Muscle layer of colon (tissue), 2 donors: Measurements from ENCODE around the gene BFAR.
A peak's percentile ranks its signal among the peaks of the same experiment; 100 is the strongest.
"Not testable (repeated sequence)": the region's sequence is repeated elsewhere in the genome, so short reads cannot be mapped to it uniquely, and the experiment has no call there.

Source experiments
- H3K27ac ChIP-seq: one replicate; pipeline ENCODE4 v1.7.0; 2013; ENCODE audit warnings: low read depth, mild to moderate bottlenecking, low read length, moderate library complexity
- H3K27me3 ChIP-seq, 2 donors: one replicate each; pipeline ENCODE4 v1.7.0; 2013; ENCODE audit warnings: low read length in 2 of 2, mild to moderate bottlenecking in 2 of 2; ENCODE audit not compliant: insufficient read depth in 2 of 2, control insufficient read depth in 1 of 2
- H3K36me3 ChIP-seq: one replicate; pipeline ENCODE4 v1.7.0; 2013; ENCODE audit warnings: mild to moderate bottlenecking, low read length; ENCODE audit not compliant: insufficient read depth
- H3K4me1 ChIP-seq: one replicate; pipeline ENCODE4 v1.7.0; 2013; ENCODE audit warnings: mild to moderate bottlenecking, low read length; ENCODE audit not compliant: insufficient read depth
- H3K4me3 ChIP-seq, 2 donors: one replicate each; pipeline ENCODE4 v1.7.0; 2013; ENCODE audit warnings: low read length in 2 of 2, low read depth in 1 of 2, mild to moderate bottlenecking in 1 of 2, moderate library complexity in 1 of 2
- H3K9ac ChIP-seq: one replicate; pipeline ENCODE4 v1.7.0; 2013; ENCODE audit warnings: low read length
- H3K9me3 ChIP-seq: one replicate; pipeline ENCODE4 v1.7.0; 2013; ENCODE audit warnings: mild to moderate bottlenecking, low read length
- donor health status: abdominal sarcoma.
- donor health status: Adenocarcinoma of cecum.

Gene BFAR

DNA sequence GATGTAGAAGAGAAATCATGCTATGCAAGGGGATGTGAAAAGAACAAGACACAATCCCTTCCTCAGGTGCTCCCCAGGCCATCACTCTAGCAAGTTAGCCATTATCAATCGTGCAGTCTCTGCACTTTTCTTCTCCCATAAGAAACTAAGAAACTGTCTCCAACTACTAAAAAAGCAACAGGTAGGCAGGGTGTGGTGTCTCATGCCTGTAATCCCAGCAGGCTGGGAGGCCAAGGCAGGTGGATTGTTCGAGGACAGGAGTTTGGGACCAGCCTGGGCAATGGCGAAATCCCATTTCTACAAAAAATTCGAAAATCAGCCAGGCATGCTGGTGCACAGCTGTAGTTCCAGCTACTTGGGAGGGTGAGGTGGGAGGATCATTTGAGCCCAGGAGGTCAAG lies 16.5 kb upstream of the BFAR start:
- no peaks in the 10 kb centered on the region for H3K9me3 ChIP-seq
- no peak overlapping the region for H3K4me3 ChIP-seq

DNA sequence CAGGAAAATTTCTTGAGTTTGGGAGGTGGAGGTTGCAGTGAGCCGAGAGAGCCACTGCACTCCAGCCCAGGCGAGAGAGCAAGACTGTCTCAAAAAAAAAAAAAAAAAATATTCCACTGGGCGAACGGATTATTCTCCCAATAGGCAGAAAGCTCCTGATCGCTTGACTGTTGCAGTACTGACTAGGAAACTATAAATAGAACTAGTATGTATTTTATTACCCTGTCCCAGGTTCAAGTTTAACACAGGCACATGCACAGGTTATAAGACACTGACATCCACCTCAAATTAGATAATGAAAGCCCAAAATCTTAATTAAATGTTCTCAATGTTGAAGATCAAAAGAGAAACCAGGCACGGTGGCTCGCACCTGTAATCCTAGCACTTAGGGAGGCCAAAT lies 14.2 kb upstream of the BFAR start:
- no peak overlapping the region for H3K9ac ChIP-seq
- H3K4me1 ChIP-seq: no peaks in the 10 kb centered on the region
- H3K36me3 ChIP-seq: peaks cover 22% of the 10 kb centered on the region
- H3K4me3 ChIP-seq: no peak overlapping the region
- no peaks in the 10 kb centered on the region for H3K9me3 ChIP-seq
- no peaks in the 10 kb centered on the region for H3K27me3 ChIP-seq
- no peak overlapping the region for H3K27ac ChIP-seq

More for the DNA sequence above, 16.5 kb upstream of the BFAR start:
- no peak overlapping the region for H3K27ac ChIP-seq
- no peaks in the 10 kb centered on the region for H3K4me1 ChIP-seq
- H3K9ac ChIP-seq: no peak overlapping the region
- peaks cover 29% of the 10 kb centered on the region for H3K36me3 ChIP-seq
- H3K27me3 ChIP-seq: no peaks in the 10 kb centered on the region

DNA sequence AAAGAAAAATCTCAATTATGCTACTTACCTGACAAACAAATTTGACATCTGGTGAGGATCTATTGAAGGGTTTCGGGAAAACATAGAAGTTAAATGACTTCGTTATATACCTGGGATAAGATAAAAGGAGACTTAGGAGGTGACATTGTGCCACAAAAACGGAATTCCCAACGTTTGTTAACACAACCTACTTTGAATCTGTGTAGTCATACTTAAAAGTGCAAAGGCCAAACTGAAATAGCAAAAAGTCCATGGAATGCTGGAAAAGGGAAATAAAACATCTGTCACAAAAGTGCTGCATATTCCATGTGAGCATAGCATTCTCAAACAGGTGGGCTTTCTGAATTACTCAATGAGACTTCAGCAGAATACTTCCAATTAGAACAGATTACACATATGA lies 5.7 kb upstream of the BFAR start:
- H3K36me3 ChIP-seq: peaks cover 21% of the 10 kb centered on the region
- H3K27me3 ChIP-seq: no peaks in the 10 kb centered on the region
- peaks cover 14% of the 10 kb centered on the region for H3K4me1 ChIP-seq
- H3K4me3 ChIP-seq: no peak overlapping the region
- no peak overlapping the region for H3K27ac ChIP-seq
- H3K9me3 ChIP-seq: no peaks in the 10 kb centered on the region
- no peak overlapping the region for H3K9ac ChIP-seq

DNA sequence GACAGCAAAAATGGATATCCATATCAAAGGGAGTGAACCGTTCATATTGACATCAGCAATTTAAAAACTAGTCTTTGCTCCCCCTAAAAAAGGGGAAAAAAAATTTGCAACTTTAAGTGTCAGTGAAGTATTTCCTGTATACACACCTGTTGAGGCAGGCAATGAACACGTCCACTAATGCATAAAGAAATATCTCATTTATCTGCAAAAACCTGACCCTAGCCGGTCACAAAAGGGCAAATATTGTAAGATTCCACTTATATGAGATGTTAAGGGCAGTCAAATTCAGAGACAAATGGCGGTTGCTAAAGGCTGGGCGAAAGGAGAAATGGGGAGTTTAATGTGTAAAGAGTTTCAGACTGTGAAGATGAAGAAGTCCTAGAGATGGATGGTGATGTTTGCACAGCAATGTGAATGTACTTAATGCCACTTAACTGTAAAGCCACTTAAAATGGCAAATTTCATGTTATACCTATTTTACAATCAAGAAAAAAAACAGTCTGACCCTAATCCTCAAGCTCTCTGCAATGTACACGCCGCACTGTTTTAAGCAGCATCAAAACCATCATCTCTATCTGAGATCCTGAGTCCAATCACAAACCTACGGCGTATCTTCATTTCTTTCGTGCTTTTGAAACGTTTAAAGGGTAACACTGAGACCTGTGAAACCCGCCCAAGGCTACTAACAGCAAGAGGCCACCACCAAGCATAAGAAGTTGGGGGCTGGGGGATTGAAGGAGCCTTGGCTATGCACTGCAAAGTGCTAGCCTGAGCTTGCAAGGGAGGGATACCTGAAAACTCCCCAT lies 3.7 kb upstream of the BFAR start:
- Histone ChIP-seq H3K4me3 (peak overlapping the region; percentile 66 to 90), H3K27ac (peak overlapping the region; percentile 94), H3K9me3 (no peaks in the 10 kb centered on the region), H3K27me3 (no peaks in the 10 kb centered on the region), H3K36me3 (peaks cover 19% of the 10 kb centered on the region), H3K4me1 (peaks cover 17% of the 10 kb centered on the region), H3K9ac (peak overlapping the region; percentile 90)

DNA sequence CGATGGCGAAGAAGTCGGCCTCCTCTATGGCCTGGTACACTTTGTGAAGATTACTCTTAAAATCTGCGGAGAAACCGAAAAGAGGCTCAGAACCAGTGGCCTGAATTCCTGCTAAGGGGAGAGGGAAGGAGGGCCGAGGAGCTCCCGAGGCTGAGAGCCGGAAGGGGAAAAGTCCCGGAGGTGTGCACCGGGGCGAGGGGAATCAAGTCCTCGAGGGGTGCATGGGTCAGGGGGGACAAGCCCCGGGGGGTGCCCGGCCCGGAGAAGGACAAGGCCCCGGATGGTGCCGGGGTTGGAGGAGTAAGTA lies 3.2 kb upstream of the BFAR start:
- no peaks in the 10 kb centered on the region for H3K27me3 ChIP-seq
- peaks cover 23% of the 10 kb centered on the region for H3K4me1 ChIP-seq
- H3K9me3 ChIP-seq: no peaks in the 10 kb centered on the region
- H3K4me3 ChIP-seq: peak overlapping the region; percentile 66 to 90
- peak overlapping the region; percentile 90 for H3K9ac ChIP-seq
- H3K27ac ChIP-seq: peak overlapping the region; percentile 94
- peaks cover 14% of the 10 kb centered on the region for H3K36me3 ChIP-seq

DNA sequence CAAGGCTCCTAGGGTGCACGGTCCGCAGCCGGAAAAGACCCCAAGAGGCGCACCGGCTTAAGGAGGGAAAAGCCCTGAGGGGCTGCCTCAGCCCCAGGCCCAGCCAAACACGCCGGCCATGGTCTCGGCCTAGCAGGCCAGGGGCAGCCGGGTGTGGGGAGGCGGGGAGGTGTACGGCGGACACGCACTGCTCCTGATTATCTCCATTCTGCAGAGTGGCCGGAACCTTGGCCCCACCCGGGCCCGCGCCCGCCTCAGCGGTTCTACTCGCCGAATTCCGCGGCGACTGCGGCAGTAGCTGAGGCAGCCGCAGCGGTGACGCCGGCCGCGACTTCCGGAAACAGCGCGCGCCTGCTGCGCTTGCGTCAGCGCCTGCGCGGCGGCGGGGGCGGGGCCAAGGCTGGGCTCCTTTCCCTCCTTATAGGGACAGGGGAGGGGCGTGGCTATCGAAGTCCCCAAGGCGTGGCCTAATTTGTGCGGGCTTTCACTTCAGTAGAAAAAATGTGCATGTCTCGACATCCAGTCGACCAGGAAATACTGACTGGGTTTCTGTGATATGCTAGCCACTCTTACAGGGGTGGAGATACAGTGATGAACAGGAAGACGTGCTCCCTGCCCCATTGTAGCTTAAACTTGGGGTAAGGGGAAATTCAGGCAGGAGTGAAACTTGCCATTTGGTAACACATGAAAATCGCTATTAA lies 2.7 kb upstream of the BFAR start, which contains the start of gene PARN:
PARN (minus strand) TSS at position 342 of the 701 bp plus-strand sequence; CDS start at position 207, 135 bp downstream.
- Histone ChIP-seq H3K4me3 (peak within 1 kb of the TSS; percentile 66 to 90), H3K27me3 (no peaks in the 10 kb centered on the region), H3K4me1 (peaks cover 26% of the 10 kb centered on the region)

DNA sequence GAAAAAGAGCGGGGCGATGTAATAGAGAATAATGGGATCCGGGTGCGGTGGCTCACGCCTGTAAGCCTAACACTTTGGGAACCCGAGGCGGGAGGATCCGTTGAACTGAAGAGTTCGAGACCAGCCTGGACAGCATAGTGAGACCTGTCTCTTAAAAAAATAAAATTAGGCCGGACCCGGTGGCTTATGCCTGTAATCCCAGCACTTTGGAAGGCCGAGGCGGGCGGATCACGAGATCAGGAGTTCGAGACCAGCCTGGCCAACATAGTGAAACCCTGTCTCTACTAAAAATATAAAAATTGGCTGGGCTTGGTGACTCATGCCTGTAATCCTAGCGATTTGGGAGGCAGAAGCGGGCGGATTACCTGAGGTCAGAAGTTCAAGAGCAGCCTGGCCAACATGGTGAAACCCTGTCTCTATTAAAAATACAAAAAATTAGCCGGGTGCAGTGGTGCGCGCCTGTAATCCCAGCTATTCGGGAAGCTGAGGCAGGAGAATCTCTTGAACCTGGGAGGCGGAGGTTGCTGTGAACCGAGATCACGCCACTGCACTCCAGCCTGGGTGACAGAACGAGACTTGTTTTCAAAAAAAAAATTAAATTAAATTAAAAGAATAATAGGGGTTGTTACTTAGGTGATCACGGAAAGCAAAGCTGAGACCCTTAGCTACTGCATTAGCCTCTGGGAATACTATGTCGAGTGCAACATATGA lies 2.0 kb upstream of the BFAR start:
- H3K4me1 ChIP-seq: peaks cover 32% of the 10 kb centered on the region
- not testable (repeated sequence) for H3K36me3 ChIP-seq, H3K27me3 ChIP-seq, H3K9me3 ChIP-seq
- H3K9ac ChIP-seq: peak overlapping the region; percentile 54
- H3K4me3 ChIP-seq: peak overlapping the region in 1 of 2 donors; percentile 66
- peak overlapping the region; percentile 71 for H3K27ac ChIP-seq

More for the DNA sequence above, 2.7 kb upstream of the BFAR start, which contains the start of gene PARN:
- Histone ChIP-seq H3K9ac (peak within 1 kb of the TSS; percentile 90), H3K9me3 (no peaks in the 10 kb centered on the region), H3K36me3 (peaks cover 10% of the 10 kb centered on the region), H3K27ac (peak within 1 kb of the TSS; percentile 94)

DNA sequence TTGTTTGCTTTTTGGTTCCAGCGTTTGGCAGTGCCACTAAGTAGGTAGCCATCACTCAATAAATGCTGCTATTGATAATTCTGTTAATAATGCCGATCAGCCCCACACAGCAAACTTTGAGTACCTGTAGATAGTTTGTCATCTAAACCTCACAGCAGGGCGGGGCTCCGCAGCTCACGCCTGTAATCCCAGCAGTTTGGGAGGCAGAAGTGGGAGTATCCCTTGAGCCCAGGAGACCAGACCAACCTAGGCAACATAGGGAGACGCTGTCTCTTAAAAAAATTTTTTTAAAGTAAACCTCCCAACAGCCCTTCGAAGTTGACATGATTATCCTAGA lies 1.6 kb downstream of the BFAR start:
- no peak overlapping the region for H3K9ac ChIP-seq
- H3K27me3 ChIP-seq: no peaks in the 10 kb centered on the region
- peak overlapping the region; percentile 81 to 95 for H3K4me3 ChIP-seq
- H3K36me3 ChIP-seq: no peaks in the 10 kb centered on the region
- peaks cover 32% of the 10 kb centered on the region for H3K4me1 ChIP-seq
- no peak overlapping the region for H3K27ac ChIP-seq
- no peaks in the 10 kb centered on the region for H3K9me3 ChIP-seq

DNA sequence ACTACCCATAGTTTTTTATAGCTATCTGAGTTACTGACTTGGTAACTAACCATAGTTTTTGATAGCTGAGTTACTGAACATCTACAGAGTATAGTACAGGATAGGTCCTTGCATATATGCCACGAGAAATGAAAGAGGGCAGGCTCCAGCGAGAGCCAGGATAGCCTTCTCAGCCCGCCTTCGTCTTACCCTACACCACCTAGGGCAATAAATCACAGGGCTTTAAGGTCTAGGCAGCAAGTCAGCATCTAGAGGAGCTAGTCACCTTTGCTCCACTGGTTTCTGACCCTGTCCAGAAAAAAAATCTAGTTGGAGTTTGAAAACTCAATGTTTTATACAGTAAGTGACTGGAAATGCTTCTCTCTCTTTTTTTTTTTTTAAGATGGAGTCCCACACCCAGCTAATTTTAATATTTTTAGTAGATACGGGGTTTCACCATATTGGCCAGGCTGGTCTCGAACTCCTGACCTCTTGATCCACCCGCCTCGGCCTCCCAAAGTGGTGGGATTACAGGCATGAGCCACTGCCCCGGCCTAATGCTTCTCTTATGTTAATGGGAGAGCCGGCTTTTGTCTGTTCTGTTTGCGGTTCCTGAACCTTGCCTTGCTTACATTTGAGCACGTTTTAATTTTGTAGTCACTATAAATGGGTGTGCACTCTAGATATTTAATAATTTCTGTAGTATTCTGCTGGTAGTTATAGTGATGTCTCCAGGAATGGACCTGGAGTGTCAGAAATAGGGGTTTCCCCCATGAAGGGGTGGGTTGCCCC lies 2.8 kb downstream of the BFAR start:
- no peak overlapping the region for H3K9ac ChIP-seq
- no peaks in the 10 kb centered on the region for H3K36me3 ChIP-seq
- H3K27ac ChIP-seq: no peak overlapping the region
- H3K4me3 ChIP-seq: no peak overlapping the region
- H3K9me3 ChIP-seq: no peaks in the 10 kb centered on the region
- H3K27me3 ChIP-seq: no peaks in the 10 kb centered on the region
- peaks cover 31% of the 10 kb centered on the region for H3K4me1 ChIP-seq

DNA sequence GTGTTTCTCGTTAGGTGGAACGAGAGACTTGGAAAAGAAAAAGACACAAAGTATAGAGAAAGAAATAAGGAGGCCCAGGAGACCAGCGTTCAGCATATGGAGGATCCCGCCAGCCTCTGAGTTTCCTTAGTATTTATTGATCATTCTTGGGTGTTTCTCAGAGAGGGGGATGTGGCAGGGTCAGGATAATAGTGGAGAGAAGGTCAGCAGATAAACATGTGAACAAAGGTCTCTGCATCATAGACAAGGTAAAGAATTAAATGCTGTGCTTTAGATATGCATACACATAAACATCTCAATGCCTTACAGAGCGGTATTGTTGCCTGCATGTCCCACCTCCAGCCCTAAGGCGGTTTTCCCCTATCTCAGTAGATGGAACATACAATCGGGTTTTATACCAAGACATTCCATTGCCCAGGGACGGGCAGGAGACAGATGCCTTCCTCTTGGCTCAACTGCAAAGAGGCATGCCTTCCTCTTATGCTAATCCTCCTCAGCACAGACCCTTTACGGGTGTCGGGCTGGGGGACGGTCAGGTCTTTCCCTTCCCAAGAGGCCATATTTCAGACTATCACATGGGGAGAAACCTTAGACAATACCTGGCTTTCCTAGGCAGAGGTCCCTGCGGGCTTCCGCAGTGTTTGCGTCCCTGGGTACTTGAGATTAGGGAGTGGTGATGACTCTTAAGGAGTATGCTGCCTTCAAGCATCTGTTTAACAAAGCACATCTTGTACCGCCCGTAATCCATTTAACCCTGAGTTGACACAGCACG lies 3.6 kb downstream of the BFAR start:
- not testable (repeated sequence) for H3K27ac ChIP-seq, H3K4me3 ChIP-seq, H3K27me3 ChIP-seq, H3K36me3 ChIP-seq, H3K9ac ChIP-seq, H3K9me3 ChIP-seq
- peaks cover 31% of the 10 kb centered on the region for H3K4me1 ChIP-seq
